Sigmoid colon (tissue), 7 donors: ENCODE measurements around the gene FBXW11. TPM values are rescaled to one million over a fixed set of nuclear protein-coding genes. Genes with fewer than 3 reads are reported as not detected.

Experiments used
- DNase-seq: peaks from one replicate; pipeline ENCODE4 v3.0.0-alpha.2; 2019
- H3K27ac ChIP-seq, 4 donors: fragments of 200-600 bp; sonication (generic); one replicate each; pipeline ENCODE4 v1.5.1; 2016 to 2019; ENCODE audit warnings: mild to moderate bottlenecking in 1 of 4
- H3K27me3 ChIP-seq, 3 donors: fragments of 200-600 bp; sonication (generic); one replicate each; pipeline ENCODE4 v1.5.1; 2019; ENCODE audit warnings: mild to moderate bottlenecking in 1 of 3
- H3K36me3 ChIP-seq, 4 donors: fragments of 200-600 bp; sonication (generic); one replicate each; pipeline ENCODE4 v1.5.1; 2016 to 2019
- H3K4me1 ChIP-seq, 4 donors: fragments of 200-600 bp; sonication (generic); one replicate each; pipeline ENCODE4 v1.5.1; 2017 to 2019
- H3K4me3 ChIP-seq, 4 donors: fragments of 200-600 bp; sonication (generic); one replicate each; pipeline ENCODE4 v1.5.1; 2017 to 2019; ENCODE audit warnings: mild to moderate bottlenecking in 2 of 4, moderate library complexity in 1 of 4
- H3K9me3 ChIP-seq, 4 donors: fragments of 200-600 bp in 3 of 4; sonication (generic) in 3 of 4; one replicate each; pipeline versions ENCODE4 v1.5.1 to v1.6.1; 2013 to 2019
- CTCF ChIP-seq, 4 experiments: fragments of 450-650 bp in 3 of 4; fragments of 200-600 bp in 1 of 4; IDR thresholded peaks; one replicate each; pipeline ENCODE4 v1.5.1; 2016 to 2019; ENCODE audit warnings: antibody characterized with exemption in 4 of 4, mild to moderate bottlenecking in 3 of 4, moderate library complexity in 2 of 4
- EP300 ChIP-seq, 4 donors: sonication (generic); formaldehyde crosslinking; IDR thresholded peaks; one replicate each; pipeline ENCODE4 v1.6.1; 2017; ENCODE audit warnings: antibody characterized with exemption in 4 of 4
- POLR2A ChIP-seq, 2 donors: fragments of 450-650 bp; IDR thresholded peaks; one replicate each; pipeline ENCODE4 v1.6.1; 2016; ENCODE audit warnings: antibody characterized with exemption in 2 of 2, mild to moderate bottlenecking in 2 of 2, moderate library complexity in 2 of 2
- POLR2AphosphoS5 ChIP-seq, 4 donors: sonication (generic); formaldehyde crosslinking; IDR thresholded peaks; one replicate each; pipeline ENCODE4 v1.6.1; 2017; ENCODE audit warnings: antibody characterized with exemption in 4 of 4
- WGBS, 2 donors: extraction: QIAGEN DNeasy Blood & Tissue Kit; methylation state at CpG; one replicate each; pipeline ENCODE4 v1.1.7; 2013; 5-methylcytosine and 5-hydroxymethylcytosine counted together
- intact Hi-C: fragments of 100-400 bp; cut with DNase I; formaldehyde crosslinking; loops from one replicate; pipeline ENCODE4 v1.15.1; 2023
- polyA plus RNA-seq, 3 donors: library from polyadenylated mRNA; stranded (reverse); fragments of 200-250 nt; gene quantifications; one replicate each; pipeline ENCODE4 v1.2.3, GENCODE V29; 2013
- total RNA-seq, 4 donors: library from RNA; depleted of rRNA; stranded (reverse); fragments of >200 nt; gene quantifications; one replicate each; pipeline ENCODE4 v1.1.0, GENCODE V29; 2016
- donor health status: healthy with polysubstance abuse.
- donor health status: Bipolar disorder and iron deficiency.
- donor health status: healthy.

Gene FBXW11
- total and polyA plus RNA-seq, 7 donors, result 14.4 to 67.1 (median 42.9) TPM

- intact Hi-C loops, result no loop called here
- Histone ChIP-seq H3K4me3 (no peak overlapping the region), H3K9me3 (no peaks in the 10 kb centered on the region), H3K27ac (no peak overlapping the region), H3K4me1 (peaks cover 0 to 21% (median 9%) of the 10 kb centered on the region in 4 donors), H3K36me3 (no peaks in the 10 kb centered on the region), H3K27me3 (no peaks in the 10 kb centered on the region)
- TF ChIP-seq POLR2AphosphoS5 (IDR thresholded peaks at IDR 0.05) (no peak), POLR2A (IDR thresholded peaks at IDR 0.05) (no peak), CTCF (IDR thresholded peaks at IDR 0.05) (no peak), EP300 (IDR thresholded peaks at IDR 0.05) (no peak)
- no peak for DNase-seq
- WGBS, 2 donors, result 94 to 98% methylated on average over 3 of the region's 3 CpGs
Observed at GRCh38 chr5:171992305-171992704, 14.1 kb downstream of the FBXW11 start.

GRCh38 chr5:171990713-171991015 lies 15.8 kb downstream of the FBXW11 start:
- no peak overlapping the region for H3K27ac ChIP-seq
- H3K27me3 ChIP-seq, result no peaks in the 10 kb centered on the region
- 95% methylated on average over 7 of the region's 7 CpGs for WGBS, 2 donors
- intact Hi-C loops, result no loop called here
- H3K4me1 ChIP-seq, result peaks cover 0 to 11% (median 0%) of the 10 kb centered on the region in 4 donors
- H3K4me3 ChIP-seq, result no peak overlapping the region
- no peaks in the 10 kb centered on the region for H3K9me3 ChIP-seq
- no peaks in the 10 kb centered on the region for H3K36me3 ChIP-seq
- no peak for DNase-seq
- TF ChIP-seq CTCF (IDR thresholded peaks at IDR 0.05) (no peak), POLR2A (IDR thresholded peaks at IDR 0.05) (no peak), POLR2AphosphoS5 (IDR thresholded peaks at IDR 0.05) (no peak), EP300 (IDR thresholded peaks at IDR 0.05) (no peak)

GRCh38 chr5:171989946-171990712 lies 16.3 kb downstream of the FBXW11 start:
- no peaks in the 10 kb centered on the region for H3K9me3 ChIP-seq
- no peak for TF ChIP-seq CTCF (IDR thresholded peaks at IDR 0.05)
- no peak for TF ChIP-seq POLR2AphosphoS5 (IDR thresholded peaks at IDR 0.05)
- intact Hi-C loops, result no loop called here
- peaks cover 0 to 12% (median 3%) of the 10 kb centered on the region in 4 donors for H3K4me1 ChIP-seq
- no peak overlapping the region for H3K4me3 ChIP-seq
- no peak overlapping the region for H3K27ac ChIP-seq
- no peaks in the 10 kb centered on the region for H3K27me3 ChIP-seq
- H3K36me3 ChIP-seq, result no peaks in the 10 kb centered on the region
- no peak for DNase-seq

- no peaks in the 10 kb centered on the region for H3K36me3 ChIP-seq
- no peaks in the 10 kb centered on the region for H3K9me3 ChIP-seq
- intact Hi-C loops, result no loop called here
- H3K4me3 ChIP-seq, result no peak overlapping the region
- H3K27me3 ChIP-seq, result no peaks in the 10 kb centered on the region
- TF ChIP-seq EP300 (IDR thresholded peaks at IDR 0.05) (no peak), POLR2A (IDR thresholded peaks at IDR 0.05) (no peak)
- peaks cover 0 to 16% (median 9%) of the 10 kb centered on the region in 4 donors for H3K4me1 ChIP-seq
- DNase-seq, result no peak
- H3K27ac ChIP-seq, result no peak overlapping the region
- WGBS, 2 donors, result 74 to 77% methylated on average over 5 of the region's 5 CpGs
Observed at GRCh38 chr5:171989276-171989675, 17.2 kb downstream of the FBXW11 start.

- intact Hi-C loops, result no loop called here
- Histone ChIP-seq H3K4me3 (no peak overlapping the region), H3K27ac (no peak overlapping the region), H3K9me3 (no peaks in the 10 kb centered on the region), H3K36me3 (no peaks in the 10 kb centered on the region), H3K4me1 (peaks cover 0 to 16% (median 9%) of the 10 kb centered on the region in 4 donors), H3K27me3 (no peaks in the 10 kb centered on the region)
- TF ChIP-seq CTCF (IDR thresholded peaks at IDR 0.05), result no peak
- TF ChIP-seq EP300 (IDR thresholded peaks at IDR 0.05), result no peak
- TF ChIP-seq POLR2AphosphoS5 (IDR thresholded peaks at IDR 0.05), result no peak
- TF ChIP-seq POLR2A (IDR thresholded peaks at IDR 0.05), result no peak
- no peak for DNase-seq
- 96 to 97% methylated on average over 4 of the region's 4 CpGs for WGBS, 2 donors
Observed at GRCh38 chr5:171986772-171987171, 19.7 kb downstream of the FBXW11 start.
